ENCODE data around the gene C11orf24. TPM values are rescaled to one million over a fixed set of nuclear protein-coding genes. Genes with fewer than 3 reads are reported as not detected.

Gene C11orf24
- total and polyA plus RNA-seq, 2 of the 8 experiments (the other 6 are each of a cell fraction or from before 2014, with no cell fraction given): 45.4 to 51.7 TPM

DNA sequence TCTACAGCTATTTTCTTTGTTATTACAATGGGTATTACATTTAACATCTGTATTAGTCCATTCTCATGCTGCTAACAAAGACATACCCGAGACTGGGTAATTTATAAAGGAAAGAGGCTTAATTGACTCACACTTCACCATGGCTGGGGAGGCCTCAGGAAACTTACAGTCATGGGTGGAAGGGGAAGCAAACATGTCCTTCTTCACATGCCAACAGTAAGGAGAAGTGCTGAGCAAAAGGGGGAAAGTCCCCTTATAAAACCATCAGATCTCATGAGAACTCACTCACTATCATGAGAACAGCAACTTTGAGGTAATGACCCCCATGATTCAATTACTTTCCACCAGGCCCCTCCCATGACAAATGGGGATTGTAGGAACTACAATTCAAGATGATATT is 42.2 kb downstream of the C11orf24 start (continued):
- TF ChIP-seq, protein P1, sequence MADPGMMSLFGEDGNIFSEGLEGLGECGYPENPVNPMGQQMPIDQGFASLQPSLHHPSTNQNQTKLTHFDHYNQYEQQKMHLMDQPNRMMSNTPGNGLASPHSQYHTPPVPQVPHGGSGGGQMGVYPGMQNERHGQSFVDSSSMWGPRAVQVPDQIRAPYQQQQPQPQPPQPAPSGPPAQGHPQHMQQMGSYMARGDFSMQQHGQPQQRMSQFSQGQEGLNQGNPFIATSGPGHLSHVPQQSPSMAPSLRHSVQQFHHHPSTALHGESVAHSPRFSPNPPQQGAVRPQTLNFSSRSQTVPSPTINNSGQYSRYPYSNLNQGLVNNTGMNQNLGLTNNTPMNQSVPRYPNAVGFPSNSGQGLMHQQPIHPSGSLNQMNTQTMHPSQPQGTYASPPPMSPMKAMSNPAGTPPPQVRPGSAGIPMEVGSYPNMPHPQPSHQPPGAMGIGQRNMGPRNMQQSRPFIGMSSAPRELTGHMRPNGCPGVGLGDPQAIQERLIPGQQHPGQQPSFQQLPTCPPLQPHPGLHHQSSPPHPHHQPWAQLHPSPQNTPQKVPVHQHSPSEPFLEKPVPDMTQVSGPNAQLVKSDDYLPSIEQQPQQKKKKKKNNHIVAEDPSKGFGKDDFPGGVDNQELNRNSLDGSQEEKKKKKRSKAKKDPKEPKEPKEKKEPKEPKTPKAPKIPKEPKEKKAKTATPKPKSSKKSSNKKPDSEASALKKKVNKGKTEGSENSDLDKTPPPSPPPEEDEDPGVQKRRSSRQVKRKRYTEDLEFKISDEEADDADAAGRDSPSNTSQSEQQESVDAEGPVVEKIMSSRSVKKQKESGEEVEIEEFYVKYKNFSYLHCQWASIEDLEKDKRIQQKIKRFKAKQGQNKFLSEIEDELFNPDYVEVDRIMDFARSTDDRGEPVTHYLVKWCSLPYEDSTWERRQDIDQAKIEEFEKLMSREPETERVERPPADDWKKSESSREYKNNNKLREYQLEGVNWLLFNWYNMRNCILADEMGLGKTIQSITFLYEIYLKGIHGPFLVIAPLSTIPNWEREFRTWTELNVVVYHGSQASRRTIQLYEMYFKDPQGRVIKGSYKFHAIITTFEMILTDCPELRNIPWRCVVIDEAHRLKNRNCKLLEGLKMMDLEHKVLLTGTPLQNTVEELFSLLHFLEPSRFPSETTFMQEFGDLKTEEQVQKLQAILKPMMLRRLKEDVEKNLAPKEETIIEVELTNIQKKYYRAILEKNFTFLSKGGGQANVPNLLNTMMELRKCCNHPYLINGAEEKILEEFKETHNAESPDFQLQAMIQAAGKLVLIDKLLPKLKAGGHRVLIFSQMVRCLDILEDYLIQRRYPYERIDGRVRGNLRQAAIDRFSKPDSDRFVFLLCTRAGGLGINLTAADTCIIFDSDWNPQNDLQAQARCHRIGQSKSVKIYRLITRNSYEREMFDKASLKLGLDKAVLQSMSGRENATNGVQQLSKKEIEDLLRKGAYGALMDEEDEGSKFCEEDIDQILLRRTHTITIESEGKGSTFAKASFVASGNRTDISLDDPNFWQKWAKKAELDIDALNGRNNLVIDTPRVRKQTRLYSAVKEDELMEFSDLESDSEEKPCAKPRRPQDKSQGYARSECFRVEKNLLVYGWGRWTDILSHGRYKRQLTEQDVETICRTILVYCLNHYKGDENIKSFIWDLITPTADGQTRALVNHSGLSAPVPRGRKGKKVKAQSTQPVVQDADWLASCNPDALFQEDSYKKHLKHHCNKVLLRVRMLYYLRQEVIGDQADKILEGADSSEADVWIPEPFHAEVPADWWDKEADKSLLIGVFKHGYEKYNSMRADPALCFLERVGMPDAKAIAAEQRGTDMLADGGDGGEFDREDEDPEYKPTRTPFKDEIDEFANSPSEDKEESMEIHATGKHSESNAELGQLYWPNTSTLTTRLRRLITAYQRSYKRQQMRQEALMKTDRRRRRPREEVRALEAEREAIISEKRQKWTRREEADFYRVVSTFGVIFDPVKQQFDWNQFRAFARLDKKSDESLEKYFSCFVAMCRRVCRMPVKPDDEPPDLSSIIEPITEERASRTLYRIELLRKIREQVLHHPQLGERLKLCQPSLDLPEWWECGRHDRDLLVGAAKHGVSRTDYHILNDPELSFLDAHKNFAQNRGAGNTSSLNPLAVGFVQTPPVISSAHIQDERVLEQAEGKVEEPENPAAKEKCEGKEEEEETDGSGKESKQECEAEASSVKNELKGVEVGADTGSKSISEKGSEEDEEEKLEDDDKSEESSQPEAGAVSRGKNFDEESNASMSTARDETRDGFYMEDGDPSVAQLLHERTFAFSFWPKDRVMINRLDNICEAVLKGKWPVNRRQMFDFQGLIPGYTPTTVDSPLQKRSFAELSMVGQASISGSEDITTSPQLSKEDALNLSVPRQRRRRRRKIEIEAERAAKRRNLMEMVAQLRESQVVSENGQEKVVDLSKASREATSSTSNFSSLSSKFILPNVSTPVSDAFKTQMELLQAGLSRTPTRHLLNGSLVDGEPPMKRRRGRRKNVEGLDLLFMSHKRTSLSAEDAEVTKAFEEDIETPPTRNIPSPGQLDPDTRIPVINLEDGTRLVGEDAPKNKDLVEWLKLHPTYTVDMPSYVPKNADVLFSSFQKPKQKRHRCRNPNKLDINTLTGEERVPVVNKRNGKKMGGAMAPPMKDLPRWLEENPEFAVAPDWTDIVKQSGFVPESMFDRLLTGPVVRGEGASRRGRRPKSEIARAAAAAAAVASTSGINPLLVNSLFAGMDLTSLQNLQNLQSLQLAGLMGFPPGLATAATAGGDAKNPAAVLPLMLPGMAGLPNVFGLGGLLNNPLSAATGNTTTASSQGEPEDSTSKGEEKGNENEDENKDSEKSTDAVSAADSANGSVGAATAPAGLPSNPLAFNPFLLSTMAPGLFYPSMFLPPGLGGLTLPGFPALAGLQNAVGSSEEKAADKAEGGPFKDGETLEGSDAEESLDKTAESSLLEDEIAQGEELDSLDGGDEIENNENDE (IDR thresholded peaks at IDR 0.05; ENCODE audit: insufficient replicate concordance, low read length): no peak
- no peak for TF ChIP-seq RNF2 (IDR thresholded peaks at IDR 0.05; ENCODE audit: borderline replicate concordance, low read depth, low read length, missing control alignments, poor library complexity, severe bottlenecking)
- TF ChIP-seq TAF7 (optimal IDR thresholded peaks at IDR 0.05; ENCODE audit: borderline replicate concordance, low read depth, low read length): no peak
- TF ChIP-seq MAFK (IDR thresholded peaks at IDR 0.05; ENCODE audit: low read depth, low read length): no peak
- TF ChIP-seq KDM1A (IDR thresholded peaks at IDR 0.05; ENCODE audit: borderline replicate concordance, low read length): no peak
- no peak for TF ChIP-seq BCL11A (IDR thresholded peaks at IDR 0.05; ENCODE audit: low read depth in 2 of 2, low read length in 2 of 2)
- TF ChIP-seq SIRT6 (IDR thresholded peaks at IDR 0.05; ENCODE audit: low read length): no peak
- TF ChIP-seq NRF1 (IDR thresholded peaks at IDR 0.05; ENCODE audit: low read depth, low read length): no peak
- TF ChIP-seq ZNF274 (IDR thresholded peaks at IDR 0.05; ENCODE audit: borderline replicate concordance, extremely low read depth, low read length): no peak
